SK-N-SH (cell line): ENCODE data around the gene OTOP3. TPM values are rescaled to one million over a fixed set of nuclear protein-coding genes. Genes with fewer than 3 reads are reported as not detected.

ENCODE experiments used
- CTCF ChIA-PET: fragments of 300-600, 350-600 bp; formaldehyde crosslinking; extraction: SDS; loops from one replicate; lab custom pipeline; 2021; lab: Yijun Ruan, JAX
- POLR2A ChIA-PET: fragments of 350-600 bp; sonication (Branson Sonifier 250); formaldehyde crosslinking; extraction: SDS; loops from one replicate; lab custom pipeline; 2020; ENCODE audit warnings: antibody characterized with exemption, inconsistent platforms; lab: Yijun Ruan, JAX
- DNase-seq: peaks from one replicate; pipeline ENCODE4 v3.0.0; 2012
- H2AFZ ChIP-seq: fragments of 200-600 bp; sonication (generic); 2 replicates; pipeline ENCODE4 v1.8.1; 2016; ENCODE audit warnings: antibody characterized with exemption, mild to moderate bottlenecking, low read depth
- H3F3A ChIP-seq: fragments of 200-600 bp; sonication (generic); replicated peaks from 2 replicates; pipeline ENCODE3; 2016; ENCODE audit warnings: antibody characterized with exemption, mild to moderate bottlenecking; ENCODE audit not compliant: insufficient read depth
- H3K27ac ChIP-seq, 2 experiments: fragments of 200-500 bp in 1 of 2; fragments of 200-600 bp in 1 of 2; sonication (Bioruptor generic) in 1 of 2; sonication (generic), shearing (Covaris generic) in 1 of 2; 2 replicates each; pipeline versions ENCODE4 v1.5.1 to v1.6.1; 2014 to 2016; ENCODE audit warnings: low read depth in 2 of 2, inconsistent platforms in 1 of 2, low read length in 1 of 2, mild to moderate bottlenecking in 1 of 2, mixed read lengths in 1 of 2
- H3K27me3 ChIP-seq: fragments of 200-600 bp; sonication (generic), shearing (Covaris generic); 2 replicates; pipeline ENCODE4 v1.6.1; 2016; ENCODE audit warnings: mixed run types; ENCODE audit not compliant: insufficient read depth
- H3K36me3 ChIP-seq, 2 experiments: fragments of 200-500 bp in 1 of 2; fragments of 200-600 bp in 1 of 2; sonication (Bioruptor generic) in 1 of 2; sonication (generic) in 1 of 2; replicated peaks in 1 of 2; 2 replicates each; pipeline versions ENCODE3 to v1.5.1; 2014 to 2016; ENCODE audit warnings: low read length in 1 of 2, mild to moderate bottlenecking in 1 of 2; ENCODE audit not compliant: insufficient read depth in 2 of 2, control insufficient read depth in 1 of 2
- H3K4me1 ChIP-seq, 2 experiments: fragments of 200-500 bp in 1 of 2; fragments of 200-600 bp in 1 of 2; sonication (Bioruptor generic) in 1 of 2; sonication (generic), shearing (Covaris generic) in 1 of 2; 2 replicates each; pipeline versions ENCODE4 v1.5.1 to v1.6.1; 2014 to 2016; ENCODE audit warnings: low read depth in 1 of 2, low read length in 1 of 2, mixed run types in 1 of 2; ENCODE audit not compliant: insufficient read depth in 2 of 2, control insufficient read depth in 1 of 2
- H3K4me2 ChIP-seq: fragments of 200-600 bp; sonication (generic), shearing (Covaris generic); 2 replicates; pipeline ENCODE4 v1.6.1; 2017; ENCODE audit warnings: mixed run types
- H3K4me3 ChIP-seq, 2 experiments: fragments of 200-500 bp in 1 of 2; fragments of 200-600 bp in 1 of 2; sonication (Bioruptor generic) in 1 of 2; sonication (generic), shearing (Covaris generic) in 1 of 2; 2 replicates each; pipeline versions ENCODE4 v1.5.1 to v1.8.1; 2014 to 2016; ENCODE audit warnings: low read depth in 2 of 2, inconsistent platforms in 1 of 2, low read length in 1 of 2, mild to moderate bottlenecking in 1 of 2, mixed read lengths in 1 of 2, moderate library complexity in 1 of 2
- H3K79me2 ChIP-seq: fragments of 200-600 bp; sonication (generic); 2 replicates; pipeline ENCODE4 v1.8.1; 2017; ENCODE audit warnings: mild to moderate bottlenecking; ENCODE audit not compliant: insufficient read depth
- H3K9ac ChIP-seq: fragments of 200-600 bp; sonication (generic); 2 replicates; pipeline ENCODE4 v1.6.1; 2017; ENCODE audit warnings: mixed run types
- H3K9me2 ChIP-seq: fragments of 200-600 bp; sonication (generic); 2 replicates; pipeline ENCODE4 v1.6.1; 2017; ENCODE audit warnings: mixed run types
- H3K9me3 ChIP-seq: fragments of 200-600 bp; sonication (generic); 2 replicates; pipeline ENCODE4 v1.6.1; 2017; ENCODE audit warnings: mixed run types, mild to moderate bottlenecking, moderate library complexity
- H4K20me1 ChIP-seq: fragments of 200-600 bp; sonication (generic); 2 replicates; pipeline ENCODE4 v1.6.1; 2017; ENCODE audit warnings: mild to moderate bottlenecking, mixed run types; ENCODE audit not compliant: insufficient read depth
- CHD2 ChIP-seq: fragments of 150-350 bp; IDR thresholded peaks from 2 replicates; pipeline ENCODE4 v1.6.1; 2018; ENCODE audit warnings: low read length; ENCODE audit not compliant: partially characterized antibody
- ELF1 ChIP-seq: IDR thresholded peaks from 2 replicates; pipeline ENCODE4 v1.4.0; 2012
- GABPA ChIP-seq: IDR thresholded peaks from 2 replicates; pipeline ENCODE4 v1.4.0; 2012; ENCODE audit warnings: low read depth, mild to moderate bottlenecking
- IRF3 ChIP-seq: fragments of 150-350 bp; IDR thresholded peaks from 2 replicates; pipeline ENCODE4 v1.6.1; 2016; ENCODE audit warnings: mild to moderate bottlenecking, low read depth, low read length
- MAX ChIP-seq: IDR thresholded peaks from 2 replicates; pipeline ENCODE4 v1.4.0; 2012; ENCODE audit warnings: low read depth
- MEF2A ChIP-seq: IDR thresholded peaks from 2 replicates; pipeline ENCODE4 v1.4.0; 2012; ENCODE audit warnings: low read depth, borderline replicate concordance
- MXI1 ChIP-seq: IDR thresholded peaks from 2 replicates; pipeline ENCODE4 v1.6.1; 2012; ENCODE audit warnings: mild to moderate bottlenecking, low read depth, low read length, improper control_type of control experiment
- NFIC ChIP-seq: IDR thresholded peaks from 2 replicates; pipeline ENCODE4 v1.4.0; 2012; ENCODE audit warnings: borderline replicate concordance
- NRF1 ChIP-seq: IDR thresholded peaks from 2 replicates; pipeline ENCODE4 v1.6.1; 2012; ENCODE audit warnings: low read depth, mild to moderate bottlenecking, low read length
- POLR2AphosphoS5 ChIP-seq: IDR thresholded peaks from 2 replicates; pipeline ENCODE4 v1.6.1; 2012; ENCODE audit warnings: low read depth, low read length
- RCOR1 ChIP-seq: fragments of 150-350 bp; IDR thresholded peaks from 2 replicates; pipeline ENCODE4 v1.6.1; 2017; ENCODE audit warnings: antibody characterized with exemption, low read length
- REST ChIP-seq: IDR thresholded peaks from 2 replicates; pipeline ENCODE4 v1.6.1; 2012; ENCODE audit warnings: mild to moderate bottlenecking, low read depth, low read length, moderate library complexity
- RFX5 ChIP-seq: IDR thresholded peaks from 2 replicates; pipeline ENCODE4 v1.6.1; 2012; ENCODE audit warnings: mild to moderate bottlenecking, improper control_type of control experiment, low read length
- RXRA ChIP-seq: IDR thresholded peaks from 2 replicates; pipeline ENCODE4 v1.4.0; 2012; ENCODE audit warnings: low read depth, mild to moderate bottlenecking, borderline replicate concordance
- SIN3A ChIP-seq: IDR thresholded peaks from 2 replicates; pipeline ENCODE4 v1.6.1; 2012; ENCODE audit warnings: low read depth, mild to moderate bottlenecking, low read length, moderate library complexity, borderline replicate concordance
- TAF1 ChIP-seq: IDR thresholded peaks from 2 replicates; pipeline ENCODE4 v1.6.1; 2012; ENCODE audit warnings: low read depth, mild to moderate bottlenecking, low read length, moderate library complexity, borderline replicate concordance
- USF2 ChIP-seq: fragments of 150-350 bp; IDR thresholded peaks from 2 replicates; pipeline ENCODE4 v1.6.1; 2017; ENCODE audit warnings: antibody characterized with exemption, low read length, low read depth, borderline replicate concordance
- ZBTB33 ChIP-seq: IDR thresholded peaks from 2 replicates; pipeline ENCODE4 v1.4.0; 2012; ENCODE audit warnings: low read depth, borderline replicate concordance
- WGBS: methylation state at CpG from one replicate; pipeline ENCODE4 v1.1.6; 2017; ENCODE audit warnings: low lambda C conversion rate; 5-methylcytosine and 5-hydroxymethylcytosine counted together
- polyA plus RNA-seq, 3 experiments: library from polyadenylated mRNA; depleted of rRNA; stranded (reverse); fragments of >200 nt; gene quantifications; 2 replicates each; pipeline ENCODE4 v1.2.3, GENCODE V29; 2012

Gene OTOP3
- polyA plus RNA-seq, 1 of the 3 experiments (the other 2 are of a cell fraction), result not detected

GRCh38 chr17:74950207-74950606 lies 14.5 kb downstream of the OTOP3 start:
- Histone ChIP-seq H3K9ac (no peak overlapping the region), H3K9me2 (no peaks in the 10 kb centered on the region), H3K4me3 (no peak overlapping the region), H3K4me1 (no peaks in the 10 kb centered on the region; a peak in 1 of 4 replicates), H3K4me2 (no peak overlapping the region), H4K20me1 (no peaks in the 10 kb centered on the region), H3K36me3 (no peaks in the 10 kb centered on the region), H3F3A (no peaks in the 10 kb centered on the region), H3K27me3 (peaks cover 53% of the 10 kb centered on the region), H3K9me3 (no peaks in the 10 kb centered on the region), H3K79me2 (no peaks in the 10 kb centered on the region), H3K27ac (no peak overlapping the region), H2AFZ (no peak overlapping the region)
- ChIA-PET CTCF (interaction anchor here (1.0 to 10.7 kb wide), 4 partner anchors 8 to 25 kb away, joined by 3 to 104 read pairs (median 40); partner anchors contain the start of genes OTOP2 and USH1G), POLR2A (interaction anchor here (1.3 to 2.5 kb wide), 2 partner anchors 11 to 12 kb away, joined by 3 to 5 read pairs; no protein-coding TSS in a partner anchor)
- no peak for DNase-seq
- TF ChIP-seq POLR2AphosphoS5 (no peak), MAX (no peak), NFIC (no peak), CHD2 (no peak), ZBTB33 (no peak), USF2 (no peak), GABPA (no peak), RCOR1 (no peak), MEF2A (no peak)
- 50% methylated on average over 7 of the region's 8 CpGs for WGBS

- POLR2A ChIA-PET, result interaction anchor here (2.5 kb wide), 1 partner anchor 12 kb away, joined by 5 read pairs; no protein-coding TSS in a partner anchor
- Histone ChIP-seq H3K27ac (no peak overlapping the region), H3K9me2 (no peaks in the 10 kb centered on the region), H3K4me2 (no peak overlapping the region), H3K4me3 (no peak overlapping the region), H3K79me2 (no peaks in the 10 kb centered on the region), H3K9ac (no peak overlapping the region), H4K20me1 (no peaks in the 10 kb centered on the region), H3F3A (no peaks in the 10 kb centered on the region), H3K36me3 (no peaks in the 10 kb centered on the region), H3K9me3 (no peaks in the 10 kb centered on the region), H2AFZ (no peak overlapping the region), H3K4me1 (no peaks in the 10 kb centered on the region; a peak in 1 of 4 replicates), H3K27me3 (peaks cover 48% of the 10 kb centered on the region)
- WGBS, result 37% methylated on average over 2 of the region's 3 CpGs
- DNase-seq, result no peak
- CTCF ChIA-PET, result interaction anchor here (1.0 to 10.7 kb wide), 7 partner anchors 10 to 159 kb away, joined by 3 to 104 read pairs (median 3); partner anchors contain the start of genes OTOP2 and USH1G
- TF ChIP-seq CHD2, result no peak
- TF ChIP-seq SIN3A, result no peak
- TF ChIP-seq MXI1, result no peak
- no peak for TF ChIP-seq RCOR1
- TF ChIP-seq NRF1, result no peak
- TF ChIP-seq RXRA, result no peak
- no peak for TF ChIP-seq REST
- no peak for TF ChIP-seq TAF1
- TF ChIP-seq IRF3, result no peak
- no peak for TF ChIP-seq RFX5
- no peak for TF ChIP-seq ELF1
Observed at GRCh38 chr17:74951065-74951464, 15.4 kb downstream of the OTOP3 start.
